T-helper 2 cell treated with Interferon-gamma antibody and Interleukin-4, amounts not matched to agents 100 ng/mL and 5 ng/mL, for 36 hours (primary cell): ENCODE measurements around the gene ELAPOR1. TPM values are rescaled to one million over a fixed set of nuclear protein-coding genes. Genes with fewer than 3 reads are reported as not detected.

ENCODE experiments used
- intact Hi-C: fragments of 100-400 bp; cut with micrococcal nuclease; formaldehyde crosslinking; loops from one replicate; pipeline ENCODE4 v1.15.1; 2023
- total RNA-seq: library from RNA; stranded (reverse); gene quantifications from 2 replicates; pipeline ENCODE4 v1.2.3, GENCODE V29; 2022

ELAPOR1 gene
- total RNA-seq, 1 donor from 2014 or later = 5.6 TPM

- intact Hi-C loops = loop anchor here (2.0 kb wide), 1 partner anchor 51 kb away; a partner anchor contains a TSS
Measured at GRCh38 chr1:109163551-109163950, 49.6 kb downstream of the ELAPOR1 start.

Other genes with a start within 250 kb of the ELAPOR1 start
- gene GPSM2, start 237.1 kb upstream of the ELAPOR1 start, total RNA-seq = 33.3 and 34.8 TPM in 2 replicates
- 21.6 and 23.5 TPM in 2 replicates for gene CLCC1, start 150.6 kb upstream of the ELAPOR1 start, total RNA-seq
- gene WDR47, start 72.0 kb upstream of the ELAPOR1 start, total RNA-seq = 8.5 and 9.8 TPM in 2 replicates
- 20.4 and 22.4 TPM in 2 replicates for gene TAF13, start 38.1 kb upstream of the ELAPOR1 start, total RNA-seq
- gene TMEM167B, start 23.4 kb upstream of the ELAPOR1 start, total RNA-seq = 23.7 and 28.4 TPM in 2 replicates
- gene SARS1, start 99.8 kb downstream of the ELAPOR1 start, total RNA-seq = 117 and 124 TPM in 2 replicates
- 3.7 TPM in 2 replicates for gene CELSR2, start 135.4 kb downstream of the ELAPOR1 start, total RNA-seq
- 19.5 and 21.5 TPM in 2 replicates for gene PSRC1, start 169.0 kb downstream of the ELAPOR1 start, total RNA-seq
- not detected in 2 replicates for gene MYBPHL, start 192.9 kb downstream of the ELAPOR1 start, total RNA-seq